22Rv1 (cell line): ENCODE data around the gene VRK2.
"Not testable (repeated sequence)": the region's sequence is repeated elsewhere in the genome, so short reads cannot be mapped to it uniquely, and the experiment has no call there.

Source experiments
- H3K27ac ChIP-seq: fragments of 450-650 bp; 2 replicates; pipeline ENCODE4 v1.5.1; 2017
- ZFX ChIP-seq: fragments of 450-650 bp; IDR thresholded peaks from 2 replicates; pipeline ENCODE4 v1.6.1; 2017; ENCODE audit warnings: antibody characterized with exemption, borderline replicate concordance
- TF ChIP-seq, protein P1 (sequence below): fragments of 450-650 bp; IDR thresholded peaks from 2 replicates; pipeline ENCODE4 v1.5.1; 2017; ENCODE audit warnings: mild to moderate bottlenecking

VRK2 gene

GRCh38 chr2:58089081-58089480, 42.5 kb downstream of the VRK2 start:
- TF ChIP-seq, protein P1, sequence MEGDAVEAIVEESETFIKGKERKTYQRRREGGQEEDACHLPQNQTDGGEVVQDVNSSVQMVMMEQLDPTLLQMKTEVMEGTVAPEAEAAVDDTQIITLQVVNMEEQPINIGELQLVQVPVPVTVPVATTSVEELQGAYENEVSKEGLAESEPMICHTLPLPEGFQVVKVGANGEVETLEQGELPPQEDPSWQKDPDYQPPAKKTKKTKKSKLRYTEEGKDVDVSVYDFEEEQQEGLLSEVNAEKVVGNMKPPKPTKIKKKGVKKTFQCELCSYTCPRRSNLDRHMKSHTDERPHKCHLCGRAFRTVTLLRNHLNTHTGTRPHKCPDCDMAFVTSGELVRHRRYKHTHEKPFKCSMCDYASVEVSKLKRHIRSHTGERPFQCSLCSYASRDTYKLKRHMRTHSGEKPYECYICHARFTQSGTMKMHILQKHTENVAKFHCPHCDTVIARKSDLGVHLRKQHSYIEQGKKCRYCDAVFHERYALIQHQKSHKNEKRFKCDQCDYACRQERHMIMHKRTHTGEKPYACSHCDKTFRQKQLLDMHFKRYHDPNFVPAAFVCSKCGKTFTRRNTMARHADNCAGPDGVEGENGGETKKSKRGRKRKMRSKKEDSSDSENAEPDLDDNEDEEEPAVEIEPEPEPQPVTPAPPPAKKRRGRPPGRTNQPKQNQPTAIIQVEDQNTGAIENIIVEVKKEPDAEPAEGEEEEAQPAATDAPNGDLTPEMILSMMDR: no peak
- no peak for TF ChIP-seq ZFX

GRCh38 chr2:58092772-58093171, 46.2 kb downstream of the VRK2 start:
- H3K27ac ChIP-seq: not testable (repeated sequence)

More at GRCh38 chr2:58089081-58089480, 42.5 kb downstream of the VRK2 start:
- H3K27ac ChIP-seq: no peak overlapping the region

DNA sequence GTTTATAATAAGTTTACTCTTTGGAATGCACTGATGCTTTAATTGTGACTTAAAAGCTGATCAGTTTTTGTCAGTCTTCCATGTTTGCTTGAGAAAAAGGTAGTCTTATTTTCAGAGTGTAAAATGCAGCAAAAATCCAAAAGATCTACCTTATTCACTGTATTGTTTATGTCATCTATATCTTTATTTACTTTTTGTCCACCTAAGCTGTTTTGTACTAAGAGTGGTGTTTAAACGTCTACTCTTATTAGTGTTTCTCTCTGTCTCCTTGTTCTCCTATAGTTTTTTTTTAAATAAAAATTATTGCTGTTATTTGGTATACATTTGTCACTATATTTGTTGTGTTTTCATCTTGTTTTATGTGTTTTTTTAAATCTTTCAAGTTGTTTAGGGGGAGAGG, 50.4 kb downstream of the VRK2 start:
- no peak overlapping the region for H3K27ac ChIP-seq
- TF ChIP-seq ZFX: no peak
- TF ChIP-seq, protein P1: no peak

GRCh38 chr2:58098254-58099095, 51.9 kb downstream of the VRK2 start:
- H3K27ac ChIP-seq: no peak overlapping the region
- TF ChIP-seq, protein P1: no peak

GRCh38 chr2:58099096-58099769, 52.6 kb downstream of the VRK2 start:
- H3K27ac ChIP-seq: no peak overlapping the region
- TF ChIP-seq ZFX: no peak
- TF ChIP-seq, protein P1: no peak

GRCh38 chr2:58101500-58101899, 54.9 kb downstream of the VRK2 start:
- H3K27ac ChIP-seq: no peak overlapping the region
- TF ChIP-seq ZFX: no peak
- TF ChIP-seq, protein P1: no peak

- TF ChIP-seq ZFX: no peak
- no peak overlapping the region for H3K27ac ChIP-seq
Measured at GRCh38 chr2:58106896-58107295, 60.3 kb downstream of the VRK2 start.

DNA sequence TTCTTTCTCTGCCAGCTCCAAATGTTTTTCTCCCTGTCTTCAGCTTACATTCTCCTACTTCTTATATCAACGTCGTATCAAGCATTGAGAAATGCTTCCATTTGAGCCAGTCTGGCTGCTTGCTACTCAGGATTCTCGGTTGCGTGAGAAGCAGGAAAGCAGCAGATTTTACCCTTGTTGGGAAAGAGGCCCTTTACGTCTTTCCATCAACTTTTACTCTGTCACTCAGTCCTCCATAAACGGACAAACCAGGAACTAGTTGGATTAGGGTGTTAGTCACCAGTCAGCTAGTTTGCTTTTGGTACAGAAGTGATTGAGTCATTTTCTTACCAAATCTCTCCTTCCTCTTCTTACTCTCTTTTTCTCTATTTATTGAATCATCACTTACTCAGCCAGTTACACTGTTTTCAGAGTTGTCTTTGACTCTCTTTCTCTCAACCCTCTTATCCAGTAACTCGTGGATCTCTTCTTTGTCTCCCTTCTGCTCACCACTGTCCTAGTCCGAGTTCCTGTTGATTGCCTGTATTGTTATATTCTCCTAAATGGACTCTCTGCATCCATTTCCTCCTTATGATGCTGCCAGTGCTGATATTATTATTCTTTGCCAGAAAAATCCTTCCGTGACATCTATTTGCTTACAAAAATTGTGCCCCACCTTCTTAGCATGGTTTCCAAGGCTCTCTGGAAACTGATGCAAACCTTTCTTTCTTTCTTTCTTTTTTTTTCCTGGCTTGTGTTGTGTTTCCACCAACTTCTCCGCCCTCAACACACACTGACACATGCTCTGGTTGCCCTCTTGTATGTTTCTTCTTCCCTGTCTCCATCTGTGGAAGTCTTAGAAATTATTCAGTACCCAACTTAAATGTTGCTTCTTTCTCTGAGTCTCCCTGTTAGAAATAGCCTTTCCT, 61.5 kb downstream of the VRK2 start:
- TF ChIP-seq ZFX: no peak
- TF ChIP-seq, protein P1: no peak
- no peak overlapping the region for H3K27ac ChIP-seq
